Endodermal cell (in vitro differentiated cells): ENCODE measurements around the gene ZBTB49. TPM values are rescaled to one million over a fixed set of nuclear protein-coding genes. Genes with fewer than 3 reads are reported as not detected.

Experiments
- DNase-seq: peaks from one replicate; pipeline ENCODE4 v3.0.0-alpha.2; 2017
- H3K27ac ChIP-seq: 2 replicates; pipeline ENCODE4 v1.5.1; 2013; ENCODE audit warnings: mild to moderate bottlenecking, low read depth, low read length, moderate library complexity
- H3K27me3 ChIP-seq: 2 replicates; pipeline ENCODE4 v1.6.1; 2013; ENCODE audit warnings: mild to moderate bottlenecking, low read length, moderate library complexity; ENCODE audit not compliant: insufficient read depth, control insufficient read depth, poor library complexity, severe bottlenecking
- H3K36me3 ChIP-seq: 2 replicates; pipeline ENCODE4 v1.7.0; 2013; ENCODE audit warnings: mild to moderate bottlenecking, low read length, moderate library complexity; ENCODE audit not compliant: control insufficient read depth, insufficient read depth
- H3K4me1 ChIP-seq: one replicate; pipeline ENCODE4 v1.7.0; 2013; ENCODE audit warnings: low read length; ENCODE audit not compliant: control insufficient read depth, insufficient read depth
- H3K4me3 ChIP-seq: 2 replicates; pipeline ENCODE4 v1.5.1; 2013; ENCODE audit warnings: mild to moderate bottlenecking, low read length, moderate library complexity
- H3K9ac ChIP-seq: 2 replicates; pipeline ENCODE4 v1.6.1; 2013; ENCODE audit warnings: mild to moderate bottlenecking, low read length, moderate library complexity; ENCODE audit not compliant: poor library complexity, severe bottlenecking; ENCODE audit errors: extremely low read depth
- H3K9me3 ChIP-seq: 2 replicates; pipeline ENCODE4 v1.6.1; 2013; ENCODE audit warnings: mild to moderate bottlenecking, low read length, moderate library complexity; ENCODE audit not compliant: control insufficient read depth
- H3K27ac Mint-ChIP-seq: 2 replicates; pipeline ENCODE4 v1.8.0; 2020; ENCODE audit warnings: mixed read lengths
- H3K27me3 Mint-ChIP-seq: 2 replicates; pipeline ENCODE4 v1.8.0; 2021; ENCODE audit warnings: mild to moderate bottlenecking, mixed read lengths; ENCODE audit not compliant: insufficient read depth
- H3K36me3 Mint-ChIP-seq: 2 replicates; pipeline ENCODE4 v1.8.0; 2020; ENCODE audit warnings: low read depth, mixed read lengths
- H3K4me1 Mint-ChIP-seq: 2 replicates; pipeline ENCODE4 v1.8.0; 2020; ENCODE audit warnings: mixed read lengths
- H3K4me3 Mint-ChIP-seq: 2 replicates; pipeline ENCODE4 v1.8.0; 2020; ENCODE audit warnings: mild to moderate bottlenecking, moderate library complexity, mixed read lengths
- H3K9me3 Mint-ChIP-seq: 2 replicates; pipeline ENCODE4 v1.8.0; 2020; ENCODE audit warnings: mild to moderate bottlenecking, mixed read lengths
- WGBS, 2 experiments: methylation state at CpG; one replicate each; pipeline versions ENCODE4 v1.1.5 to v1.1.7; 2013; ENCODE audit warnings: missing lambda C conversion rate in 2 of 2, mixed read lengths in 1 of 2; ENCODE audit not compliant: insufficient coverage in 1 of 2, insufficient read length in 1 of 2; 5-methylcytosine and 5-hydroxymethylcytosine counted together
- total RNA-seq, 2 donors: library from RNA; stranded (reverse); fragmentation: NEBNext Ultra II Directional in 1 of 2; extraction: Animal tissue kit (Norgen Biotek cat#: 25700) in 1 of 2; gene quantifications; 2 replicates in 1 of 2; 3 replicates in 1 of 2; pipeline ENCODE4 v1.2.1, GENCODE V29; 2021
- TF ChIP-seq, protein P1 (sequence below): fragments of 200-600 bp; sonication (generic); conservative IDR thresholded peaks from 2 replicates; pipeline ENCODE4 v1.5.0; 2021; ENCODE audit warnings: antibody characterized with exemption, mild to moderate bottlenecking

ZBTB49 gene
- total RNA-seq, 2 donors from 2014 or later, result 5.9 to 8.0 TPM

DNA sequence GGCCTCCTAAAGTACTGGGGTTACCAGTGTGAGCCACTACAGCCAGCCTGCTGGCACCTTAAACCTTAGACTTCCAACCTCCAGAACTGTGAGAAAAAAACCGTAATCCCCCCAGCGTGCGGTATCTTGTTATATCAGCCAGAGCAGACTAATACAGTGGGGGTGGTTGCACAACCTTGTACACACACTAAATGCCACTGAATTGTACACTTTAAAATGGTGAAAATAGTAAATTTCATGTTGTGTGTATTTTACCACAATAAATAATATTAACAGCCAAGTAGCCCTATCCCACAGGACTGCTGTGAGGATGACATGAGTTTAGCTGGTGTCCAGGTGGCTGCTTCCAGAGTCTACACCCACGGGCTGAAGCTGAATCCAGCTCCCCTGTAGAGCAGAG lies 38.8 kb downstream of the ZBTB49 start:
- no peaks in the 10 kb centered on the region for H3K27me3 Mint-ChIP-seq
- H3K27ac Mint-ChIP-seq, result no peak overlapping the region
- TF ChIP-seq, protein P1, sequence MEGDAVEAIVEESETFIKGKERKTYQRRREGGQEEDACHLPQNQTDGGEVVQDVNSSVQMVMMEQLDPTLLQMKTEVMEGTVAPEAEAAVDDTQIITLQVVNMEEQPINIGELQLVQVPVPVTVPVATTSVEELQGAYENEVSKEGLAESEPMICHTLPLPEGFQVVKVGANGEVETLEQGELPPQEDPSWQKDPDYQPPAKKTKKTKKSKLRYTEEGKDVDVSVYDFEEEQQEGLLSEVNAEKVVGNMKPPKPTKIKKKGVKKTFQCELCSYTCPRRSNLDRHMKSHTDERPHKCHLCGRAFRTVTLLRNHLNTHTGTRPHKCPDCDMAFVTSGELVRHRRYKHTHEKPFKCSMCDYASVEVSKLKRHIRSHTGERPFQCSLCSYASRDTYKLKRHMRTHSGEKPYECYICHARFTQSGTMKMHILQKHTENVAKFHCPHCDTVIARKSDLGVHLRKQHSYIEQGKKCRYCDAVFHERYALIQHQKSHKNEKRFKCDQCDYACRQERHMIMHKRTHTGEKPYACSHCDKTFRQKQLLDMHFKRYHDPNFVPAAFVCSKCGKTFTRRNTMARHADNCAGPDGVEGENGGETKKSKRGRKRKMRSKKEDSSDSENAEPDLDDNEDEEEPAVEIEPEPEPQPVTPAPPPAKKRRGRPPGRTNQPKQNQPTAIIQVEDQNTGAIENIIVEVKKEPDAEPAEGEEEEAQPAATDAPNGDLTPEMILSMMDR, result no peak
- H3K4me3 ChIP-seq, result no peak overlapping the region
- no peak overlapping the region for H3K27ac ChIP-seq
- H3K4me3 Mint-ChIP-seq, result no peak overlapping the region
- no peaks in the 10 kb centered on the region for H3K36me3 ChIP-seq
- no peak overlapping the region for H3K9ac ChIP-seq
- DNase-seq, result peak; percentile 25
- peaks cover 10% of the 10 kb centered on the region for H3K4me1 Mint-ChIP-seq
- WGBS, 2 experiments, result 99% methylated on average over 4 of the region's 4 CpGs; no CpG with 5 or more reads in 1 of the 2 experiments
- H3K36me3 Mint-ChIP-seq, result peaks cover 2% of the 10 kb centered on the region
- H3K9me3 Mint-ChIP-seq, result peaks cover 6% of the 10 kb centered on the region
- H3K4me1 ChIP-seq, result peaks cover 4% of the 10 kb centered on the region
- no peaks in the 10 kb centered on the region for H3K9me3 ChIP-seq
- no peaks in the 10 kb centered on the region for H3K27me3 ChIP-seq

DNA sequence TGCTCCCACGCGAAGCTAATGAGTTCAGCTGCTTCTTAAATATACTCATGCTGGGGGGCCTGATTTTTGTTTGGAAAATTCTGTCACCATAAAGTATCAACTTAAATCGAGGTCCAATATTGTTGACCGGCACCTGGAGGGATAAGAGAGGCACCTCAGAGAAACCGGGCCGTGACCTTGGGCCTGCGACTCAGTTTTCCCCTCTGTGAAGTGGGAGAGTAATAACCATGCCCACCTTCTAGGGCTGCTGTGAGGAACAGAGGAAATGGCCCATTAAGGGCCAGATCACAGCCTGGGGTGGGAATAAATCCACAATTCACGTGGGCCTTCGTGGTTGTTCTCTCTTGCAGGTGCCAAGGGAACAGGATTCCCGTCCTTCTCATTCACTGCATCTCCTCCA lies 39.4 kb downstream of the ZBTB49 start:
- H3K36me3 Mint-ChIP-seq, result no peaks in the 10 kb centered on the region

DNA sequence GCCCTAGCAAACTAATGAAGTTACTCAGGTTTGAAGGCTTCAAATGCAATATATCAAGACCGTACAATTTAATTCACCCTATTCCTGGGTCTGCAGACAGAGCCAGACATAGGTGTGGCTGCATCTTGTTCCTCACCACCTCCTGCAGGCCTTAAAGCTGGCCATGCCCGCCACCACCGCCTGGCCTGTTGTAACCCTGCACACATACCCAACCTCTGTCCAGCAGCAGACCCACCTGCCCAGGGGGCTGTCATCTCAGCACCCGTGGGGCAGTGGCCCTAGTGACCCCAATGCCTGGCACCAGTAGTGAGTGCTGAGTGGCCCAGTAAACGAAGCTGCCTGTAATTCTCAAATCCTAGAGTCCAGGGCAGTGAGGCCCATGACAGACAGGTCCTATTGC lies 40.7 kb downstream of the ZBTB49 start:
- Mint-ChIP-seq H3K27ac (no peak overlapping the region), H3K4me1 (peaks cover 2% of the 10 kb centered on the region), H3K9me3 (peaks cover 6% of the 10 kb centered on the region), H3K36me3 (no peaks in the 10 kb centered on the region), H3K4me3 (no peak overlapping the region), H3K27me3 (peaks cover 11% of the 10 kb centered on the region)
- Histone ChIP-seq H3K27ac (no peak overlapping the region), H3K4me1 (no peaks in the 10 kb centered on the region), H3K4me3 (no peak overlapping the region), H3K9ac (no peak overlapping the region), H3K36me3 (no peaks in the 10 kb centered on the region), H3K9me3 (no peaks in the 10 kb centered on the region), H3K27me3 (no peaks in the 10 kb centered on the region)
- TF ChIP-seq, protein P1, result no peak
- no peak for DNase-seq
- 91 to 100% methylated on average over 2 to 5 of the region's 5 CpGs for WGBS, 2 experiments

More for the DNA sequence above, 39.4 kb downstream of the ZBTB49 start:
- no peaks in the 10 kb centered on the region for H3K27me3 ChIP-seq
- Mint-ChIP-seq H3K4me1 (peaks cover 3% of the 10 kb centered on the region), H3K27me3 (peaks cover 4% of the 10 kb centered on the region), H3K4me3 (no peak overlapping the region), H3K27ac (no peak overlapping the region), H3K9me3 (peaks cover 6% of the 10 kb centered on the region)
- H3K9ac ChIP-seq, result no peak overlapping the region
- H3K4me1 ChIP-seq, result no peaks in the 10 kb centered on the region
- no peak overlapping the region for H3K27ac ChIP-seq
- no peaks in the 10 kb centered on the region for H3K9me3 ChIP-seq
- no peaks in the 10 kb centered on the region for H3K36me3 ChIP-seq
- DNase-seq, result peak; percentile 8
- TF ChIP-seq, protein P1, result no peak
- WGBS, 2 experiments, result 90 to 92% methylated on average over 6 to 10 of the region's 10 CpGs
- H3K4me3 ChIP-seq, result no peak overlapping the region
